Lung (tissue), 12 donors: Measurements from ENCODE around the gene TMEM98. TPM values are rescaled to one million over a fixed set of nuclear protein-coding genes. Genes with fewer than 3 reads are reported as not detected.

Experiments used
- ATAC-seq: fragments of 200-7000 bp; cut with Tn5 transposase; one replicate; pipeline ENCODE4 v1.9.1; 2020; ENCODE audit warnings: moderate number of reproducible peaks; ENCODE audit not compliant: insufficient read depth, low FRiP score
- DNase-seq, 3 donors: peaks; one replicate each; pipeline ENCODE4 v3.0.0-alpha.2; 2013 to 2017
- H3K27ac ChIP-seq, 2 donors: one replicate each; pipeline ENCODE4 v1.5.1; 2013; ENCODE audit warnings: mild to moderate bottlenecking in 2 of 2, moderate library complexity in 2 of 2, control low read depth in 1 of 2, inconsistent platforms in 1 of 2, low read depth in 1 of 2, low read length in 1 of 2
- H3K27me3 ChIP-seq, 3 donors: one replicate each; pipeline ENCODE4 v1.5.1; 2013; ENCODE audit warnings: low read length in 2 of 3; ENCODE audit not compliant: control insufficient read depth in 3 of 3, insufficient read depth in 3 of 3
- H3K36me3 ChIP-seq, 4 donors: one replicate each; pipeline ENCODE4 v1.5.1; 2013; ENCODE audit warnings: low read length in 4 of 4, mild to moderate bottlenecking in 1 of 4, moderate library complexity in 1 of 4; ENCODE audit not compliant: control insufficient read depth in 4 of 4, insufficient read depth in 4 of 4
- H3K4me1 ChIP-seq, 5 donors: one replicate each; pipeline ENCODE4 v1.5.1; 2013; ENCODE audit warnings: low read length in 5 of 5, mild to moderate bottlenecking in 2 of 5, moderate library complexity in 1 of 5; ENCODE audit not compliant: control insufficient read depth in 5 of 5, insufficient read depth in 5 of 5
- H3K4me3 ChIP-seq: one replicate; pipeline ENCODE4 v1.5.1; 2013; ENCODE audit warnings: mild to moderate bottlenecking, control low read depth, moderate library complexity
- H3K9ac ChIP-seq, 2 donors: one replicate each; pipeline ENCODE4 v1.5.1; 2013; ENCODE audit warnings: low read length in 2 of 2, control low read depth in 1 of 2; ENCODE audit not compliant: insufficient read depth in 1 of 2
- H3K9me3 ChIP-seq, 4 donors: one replicate each; pipeline ENCODE4 v1.5.1; 2013; ENCODE audit warnings: low read length in 3 of 4, mild to moderate bottlenecking in 1 of 4, moderate library complexity in 1 of 4; ENCODE audit not compliant: control insufficient read depth in 4 of 4, insufficient read depth in 3 of 4
- WGBS, 2 donors: extraction: QIAGEN DNeasy Blood & Tissue Kit; methylation state at CpG; one replicate each; pipeline ENCODE4 v1.1.7; 2013; 5-methylcytosine and 5-hydroxymethylcytosine counted together
- polyA plus RNA-seq, 2 donors: library from polyadenylated mRNA; stranded (reverse); fragments of 200-250 nt; gene quantifications; one replicate each; pipeline ENCODE4 v1.2.1, GENCODE V29; 2013
- total RNA-seq, 2 donors: library from RNA; depleted of rRNA in 1 of 2; stranded (reverse); fragments of >200 nt in 1 of 2; gene quantifications; one replicate each; pipeline ENCODE4 v1.2.1, GENCODE V29; 2014 to 2021
- TF ChIP-seq, protein P1 (sequence below): IDR thresholded peaks from 2 replicates; pipeline ENCODE4 v1.5.1; 2012; ENCODE audit warnings: mild to moderate bottlenecking; ENCODE audit errors: control extremely low read depth, extremely low read depth
- donor health status: control.
- donor health status: control.
- donor health status: Bipolar disorder and iron deficiency.
- donor health status: healthy.
- donor health status: DM: yes; HTN: yes; CAD: no.

TMEM98 gene
- total and polyA plus RNA-seq, 4 donors = 28.4 to 176 (median 46.3) TPM

DNA sequence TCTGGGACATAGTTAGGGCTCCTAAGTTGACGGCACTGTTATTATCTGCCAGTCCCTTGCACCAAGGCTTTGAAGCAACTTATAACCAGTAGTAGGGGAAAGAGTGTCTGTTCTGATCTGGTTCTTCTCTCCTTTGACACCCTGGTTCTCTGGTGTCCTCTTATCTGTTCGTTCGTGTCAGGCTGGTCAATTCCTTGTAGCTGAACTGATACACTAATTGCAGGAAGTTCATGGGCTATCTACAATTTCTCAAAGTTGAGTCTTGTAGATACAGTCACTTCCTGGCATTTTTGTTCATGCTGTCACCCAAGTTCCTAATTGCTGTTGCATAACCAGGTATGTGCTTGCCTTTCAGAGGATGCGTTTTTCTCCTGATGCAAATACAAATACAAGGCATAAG is 33.7 kb upstream of the TMEM98 start:
- TF ChIP-seq, protein P1, sequence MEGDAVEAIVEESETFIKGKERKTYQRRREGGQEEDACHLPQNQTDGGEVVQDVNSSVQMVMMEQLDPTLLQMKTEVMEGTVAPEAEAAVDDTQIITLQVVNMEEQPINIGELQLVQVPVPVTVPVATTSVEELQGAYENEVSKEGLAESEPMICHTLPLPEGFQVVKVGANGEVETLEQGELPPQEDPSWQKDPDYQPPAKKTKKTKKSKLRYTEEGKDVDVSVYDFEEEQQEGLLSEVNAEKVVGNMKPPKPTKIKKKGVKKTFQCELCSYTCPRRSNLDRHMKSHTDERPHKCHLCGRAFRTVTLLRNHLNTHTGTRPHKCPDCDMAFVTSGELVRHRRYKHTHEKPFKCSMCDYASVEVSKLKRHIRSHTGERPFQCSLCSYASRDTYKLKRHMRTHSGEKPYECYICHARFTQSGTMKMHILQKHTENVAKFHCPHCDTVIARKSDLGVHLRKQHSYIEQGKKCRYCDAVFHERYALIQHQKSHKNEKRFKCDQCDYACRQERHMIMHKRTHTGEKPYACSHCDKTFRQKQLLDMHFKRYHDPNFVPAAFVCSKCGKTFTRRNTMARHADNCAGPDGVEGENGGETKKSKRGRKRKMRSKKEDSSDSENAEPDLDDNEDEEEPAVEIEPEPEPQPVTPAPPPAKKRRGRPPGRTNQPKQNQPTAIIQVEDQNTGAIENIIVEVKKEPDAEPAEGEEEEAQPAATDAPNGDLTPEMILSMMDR = no peak
- H3K4me1 ChIP-seq = peaks cover 0 to 12% (median 5%) of the 10 kb centered on the region in 5 donors
- H3K4me3 ChIP-seq = no peak overlapping the region
- H3K9me3 ChIP-seq = no peaks in the 10 kb centered on the region
- no peak for DNase-seq
- no peaks in the 10 kb centered on the region for H3K27me3 ChIP-seq
- H3K36me3 ChIP-seq = no peaks in the 10 kb centered on the region
- 60 to 74% methylated on average over 4 of the region's 4 CpGs for WGBS, 2 donors
- no peak overlapping the region for H3K27ac ChIP-seq
- no peak for ATAC-seq
- no peak overlapping the region for H3K9ac ChIP-seq

DNA sequence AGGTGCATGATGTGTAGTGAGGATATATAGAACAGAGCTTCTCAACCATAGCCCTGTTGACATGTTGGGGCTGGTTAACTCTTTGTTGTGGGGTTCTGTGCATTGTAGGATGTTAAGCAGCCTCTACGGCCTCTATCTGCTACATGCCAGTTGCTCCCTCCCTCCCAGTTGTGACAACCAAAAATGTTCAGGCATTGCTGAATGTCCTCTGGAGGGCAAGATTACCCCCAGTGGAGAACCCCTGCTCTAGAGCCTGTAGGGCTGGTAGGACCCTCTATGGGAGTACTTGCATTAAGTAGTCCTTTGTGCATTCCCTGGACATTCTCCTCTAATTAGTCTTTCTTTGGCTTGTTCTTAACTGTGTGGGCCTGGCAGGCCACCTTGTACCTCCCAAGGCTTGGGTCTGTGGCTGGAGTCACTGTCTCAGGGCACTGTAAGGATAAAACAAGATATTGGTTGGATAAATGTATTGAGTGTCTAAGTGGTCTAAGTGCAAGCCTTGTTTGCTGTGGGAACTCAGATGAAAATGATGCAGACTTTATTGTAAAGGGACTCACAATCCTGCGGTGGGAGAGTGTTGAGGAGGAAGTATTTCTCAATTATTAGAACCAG is 31.2 kb upstream of the TMEM98 start:
- Histone ChIP-seq H3K4me3 (no peak overlapping the region), H3K27ac (no peak overlapping the region), H3K9ac (no peak overlapping the region), H3K36me3 (no peaks in the 10 kb centered on the region), H3K9me3 (no peaks in the 10 kb centered on the region), H3K27me3 (no peaks in the 10 kb centered on the region), H3K4me1 (peaks cover 0 to 12% (median 5%) of the 10 kb centered on the region in 5 donors)
- DNase-seq (no peak), ATAC-seq (no peak)
- 61 to 64% methylated on average over 2 of the region's 2 CpGs for WGBS, 2 donors
- TF ChIP-seq, protein P1 = no peak

DNA sequence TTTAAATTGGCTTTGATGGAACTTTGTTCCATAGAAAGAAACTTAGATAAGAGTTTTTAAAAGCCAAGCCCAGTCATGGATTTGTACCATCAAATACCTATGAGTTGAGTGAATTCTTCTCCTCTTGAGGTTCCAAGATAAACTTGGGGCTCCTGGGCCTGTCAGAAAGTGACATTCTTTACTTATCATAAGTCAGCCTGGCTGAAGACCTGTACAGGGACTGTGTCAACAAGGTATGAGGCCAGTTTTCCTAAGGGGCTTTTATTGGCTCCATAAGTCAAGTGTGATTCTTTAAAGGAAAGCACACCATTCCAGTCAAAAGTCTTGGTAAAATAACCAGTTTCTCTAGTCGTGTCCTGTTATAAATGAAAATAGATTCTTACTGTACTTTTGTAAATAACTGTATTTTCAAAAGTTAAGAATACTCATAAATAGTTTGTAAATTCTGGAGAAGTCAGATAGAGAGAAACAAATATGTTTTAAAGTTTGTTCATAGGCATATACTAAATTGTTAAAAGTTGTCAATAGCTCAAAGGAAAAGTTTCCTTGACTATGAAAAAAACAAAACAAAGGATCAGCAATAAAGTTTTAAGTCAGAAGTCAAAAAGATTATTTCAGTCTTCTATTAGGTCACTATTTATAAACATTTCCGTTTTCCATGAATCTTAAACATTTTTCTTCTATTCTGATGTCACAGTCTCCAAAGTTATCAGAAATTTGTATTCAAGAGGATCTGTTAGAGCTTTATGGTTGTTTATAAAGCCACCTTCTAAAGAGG is 28.5 kb upstream of the TMEM98 start:
- 57 to 72% methylated on average over 2 of the region's 2 CpGs for WGBS, 2 donors
- H3K36me3 ChIP-seq = no peaks in the 10 kb centered on the region
- TF ChIP-seq, protein P1 = no peak
- DNase-seq (no peak), ATAC-seq (no peak)
- no peak overlapping the region for H3K4me3 ChIP-seq
- no peaks in the 10 kb centered on the region for H3K9me3 ChIP-seq
- H3K27me3 ChIP-seq = no peaks in the 10 kb centered on the region
- no peak overlapping the region for H3K9ac ChIP-seq
- no peak overlapping the region for H3K27ac ChIP-seq
- peaks cover 0 to 12% (median 5%) of the 10 kb centered on the region in 5 donors for H3K4me1 ChIP-seq
